HL-60/S4 treated with retinoic acid at 250 ng/mL for 4 days and 3 days (cell line): ENCODE results near the gene CD27.
"Not testable (repeated sequence)": the region's sequence is repeated elsewhere in the genome, so short reads cannot be mapped to it uniquely, and the experiment has no call there.

Experiments
- in situ Hi-C: fragments of 300-500 bp; cut with MboI; formaldehyde crosslinking; loops from 2 replicates; pipeline ENCODE4 v1.7.0; 2022; ENCODE audit warnings: low sequenced_read_pairs

Gene CD27

DNA sequence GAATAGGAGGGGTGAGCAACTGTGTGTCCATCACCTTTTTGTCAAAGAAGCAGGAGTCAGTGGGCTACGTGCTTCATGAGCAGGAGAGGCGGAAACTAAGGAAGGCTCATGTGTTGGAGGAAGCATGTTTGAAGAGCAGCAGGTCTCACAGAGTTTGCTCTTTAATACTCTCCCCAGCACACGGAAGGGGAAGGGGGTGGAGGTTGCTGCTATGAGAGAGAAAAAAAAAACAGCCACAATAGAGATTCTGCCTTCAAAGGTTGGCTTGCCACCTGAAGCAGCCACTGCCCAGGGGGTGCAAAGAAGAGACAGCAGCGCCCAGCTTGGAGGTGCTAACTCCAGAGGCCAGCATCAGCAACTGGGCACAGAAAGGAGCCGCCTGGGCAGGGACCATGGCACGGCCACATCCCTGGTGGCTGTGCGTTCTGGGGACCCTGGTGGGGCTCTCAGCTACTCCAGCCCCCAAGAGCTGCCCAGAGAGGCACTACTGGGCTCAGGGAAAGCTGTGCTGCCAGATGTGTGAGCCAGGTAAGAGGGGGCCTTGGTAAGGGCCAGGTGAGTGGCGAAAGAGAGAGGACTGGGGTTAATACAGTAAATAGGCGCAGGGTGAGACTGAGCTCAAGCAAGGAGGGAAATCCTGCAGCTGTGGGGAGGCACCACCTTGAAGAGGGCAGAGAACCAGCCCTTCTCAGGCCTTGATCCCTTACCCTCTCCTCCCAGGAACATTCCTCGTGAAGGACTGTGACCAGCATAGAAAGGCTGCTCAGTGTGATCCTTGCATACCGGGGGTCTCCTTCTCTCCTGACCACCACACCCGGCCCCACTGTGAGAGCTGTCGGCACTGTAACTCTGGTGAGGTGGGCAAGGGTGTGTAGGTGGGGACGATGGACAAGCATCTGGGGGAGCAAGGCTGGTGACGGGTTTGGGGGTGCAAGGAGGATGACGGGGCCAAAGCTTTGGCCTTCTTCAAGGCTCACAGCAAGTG, at the start of gene CD27:
Gene CD27 (plus strand): TSS at position 252 of the 985 bp plus-strand sequence. CDS start 141 bp downstream, at position 393.
- in situ Hi-C loops = no loop called here

GRCh38 chr12:6396031-6396430, 48.7 kb upstream of the CD27 start:
- in situ Hi-C loops = no loop called here

DNA sequence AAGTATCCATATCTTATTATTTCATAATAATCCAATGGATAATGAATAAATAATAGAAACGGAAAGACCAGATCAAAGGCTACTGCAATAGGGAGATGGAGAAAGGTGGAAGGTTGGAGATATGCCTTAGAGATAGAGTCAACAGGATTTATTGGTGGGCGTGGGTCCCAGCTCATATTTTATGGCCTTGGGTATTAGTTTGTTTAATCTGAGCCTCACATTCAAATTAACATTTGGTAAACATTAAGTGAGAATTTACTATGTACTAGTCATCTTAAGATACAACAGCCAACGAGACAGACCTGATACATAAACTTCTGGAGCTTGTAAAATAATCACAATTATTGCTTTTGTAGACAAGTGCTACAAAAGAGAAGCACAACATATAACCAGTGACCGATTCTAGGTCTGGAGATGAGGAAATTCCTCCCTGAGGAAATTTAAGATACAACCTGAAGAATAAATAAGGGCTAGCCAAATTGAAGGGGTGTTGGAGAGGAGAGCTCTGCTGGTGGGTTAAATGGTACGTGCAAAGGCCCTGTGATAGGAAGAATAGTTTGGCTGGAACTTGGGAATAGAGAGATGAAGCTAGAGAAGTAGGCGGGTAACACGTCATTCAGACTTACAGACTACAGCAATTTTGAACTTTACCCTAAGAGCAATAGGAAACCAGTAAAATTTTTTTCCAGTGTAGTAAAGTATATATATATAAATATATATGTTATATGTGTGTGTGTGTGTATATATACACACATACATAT, 44.7 kb upstream of the CD27 start:
- in situ Hi-C loops = no loop called here

DNA sequence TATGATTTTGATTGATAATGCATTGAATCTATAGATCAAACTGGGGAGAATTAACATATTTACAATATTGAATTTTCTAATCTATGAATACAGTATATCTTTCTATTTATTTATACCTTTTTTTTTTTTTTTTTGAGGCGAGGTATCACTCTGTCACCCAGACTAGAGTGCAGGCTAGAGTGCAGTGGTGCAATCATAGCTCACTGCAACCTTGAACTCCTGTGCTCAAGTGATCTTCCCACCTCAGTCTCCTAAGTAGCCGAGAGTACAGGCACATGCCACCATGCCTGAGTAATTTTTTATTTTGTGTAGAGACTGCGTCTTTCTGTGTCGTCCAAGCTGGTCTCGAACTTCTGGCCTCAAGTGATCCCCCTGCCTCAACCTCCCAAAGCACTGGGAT, 40.4 kb upstream of the CD27 start:
- in situ Hi-C loops = no loop called here

DNA sequence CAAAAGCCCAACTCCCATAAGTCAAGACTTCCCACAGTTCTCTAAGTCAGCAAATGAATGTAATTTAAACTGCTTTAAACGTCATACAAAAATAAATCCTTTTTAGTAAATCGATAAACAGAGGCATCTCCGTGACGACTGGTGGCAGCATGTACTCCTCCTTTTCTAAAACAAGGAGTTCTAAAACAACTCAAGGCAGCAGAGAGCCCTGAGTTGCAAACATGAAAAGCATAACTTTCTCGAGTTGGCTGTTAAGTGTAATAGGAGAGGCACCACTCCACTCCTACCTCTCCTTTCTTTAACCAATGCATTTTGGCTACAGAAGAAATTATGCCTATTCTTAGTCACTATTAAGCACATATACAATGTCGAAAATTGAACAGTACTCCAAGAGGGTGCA, 38.8 kb upstream of the CD27 start:
- in situ Hi-C loops = no loop called here

DNA sequence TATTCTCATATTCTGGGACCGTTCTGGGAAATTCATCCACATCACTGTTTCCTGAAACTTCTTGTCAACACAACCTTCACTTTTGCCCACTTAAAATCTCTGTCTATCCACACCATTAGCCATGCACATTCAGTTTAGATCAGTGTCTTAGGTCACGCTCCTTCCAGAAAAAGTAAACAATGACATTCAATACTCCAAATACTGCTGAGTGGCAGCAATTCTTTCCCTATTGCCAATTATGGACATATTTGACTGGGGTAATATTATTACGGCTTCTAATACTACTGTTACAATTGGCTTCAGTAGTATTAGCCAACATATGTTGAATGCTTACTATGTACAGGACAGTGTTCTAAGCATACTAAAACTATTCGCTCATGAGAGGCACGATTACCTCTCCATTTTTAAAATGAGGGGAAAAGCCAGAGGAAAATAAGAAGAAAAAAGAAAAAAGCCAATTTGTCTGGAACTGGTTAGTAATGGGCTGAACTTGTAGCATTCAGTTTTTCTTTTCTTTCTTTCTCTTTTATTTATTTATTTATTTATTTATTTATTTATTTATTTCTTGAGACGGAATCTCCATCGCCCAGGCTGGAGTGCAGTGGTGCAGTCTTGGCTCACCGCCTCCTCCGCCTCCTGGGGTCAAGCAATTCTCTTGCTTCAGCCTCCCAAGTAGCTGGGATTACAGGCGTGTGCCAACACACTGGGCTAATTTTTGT, 37.4 kb upstream of the CD27 start:
- in situ Hi-C loops = no loop called here

DNA sequence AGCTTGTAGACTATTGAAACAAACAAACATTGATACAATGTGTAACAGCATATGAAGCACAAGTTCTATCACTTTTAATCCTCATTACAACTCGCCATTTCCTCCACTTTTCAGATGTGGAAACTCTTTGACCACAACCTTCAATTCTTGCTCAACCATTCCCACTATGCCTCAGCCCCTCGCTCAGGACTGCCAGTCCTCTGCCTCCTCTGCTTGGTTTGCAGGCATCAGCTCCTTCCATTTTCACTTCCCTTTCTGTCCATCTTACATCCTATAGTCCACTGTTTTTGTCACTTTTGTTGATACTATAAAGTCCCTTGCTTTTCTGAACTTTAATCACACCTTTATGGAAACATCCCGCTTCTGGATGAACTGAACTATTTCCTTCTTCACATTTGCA, 28.2 kb upstream of the CD27 start:
- in situ Hi-C loops = no loop called here

- in situ Hi-C loops = no loop called here
Measured at GRCh38 chr12:6418796-6419195, 26.0 kb upstream of the CD27 start.

- in situ Hi-C loops = no loop called here
Measured at GRCh38 chr12:6420364-6420763, 24.4 kb upstream of the CD27 start.

DNA sequence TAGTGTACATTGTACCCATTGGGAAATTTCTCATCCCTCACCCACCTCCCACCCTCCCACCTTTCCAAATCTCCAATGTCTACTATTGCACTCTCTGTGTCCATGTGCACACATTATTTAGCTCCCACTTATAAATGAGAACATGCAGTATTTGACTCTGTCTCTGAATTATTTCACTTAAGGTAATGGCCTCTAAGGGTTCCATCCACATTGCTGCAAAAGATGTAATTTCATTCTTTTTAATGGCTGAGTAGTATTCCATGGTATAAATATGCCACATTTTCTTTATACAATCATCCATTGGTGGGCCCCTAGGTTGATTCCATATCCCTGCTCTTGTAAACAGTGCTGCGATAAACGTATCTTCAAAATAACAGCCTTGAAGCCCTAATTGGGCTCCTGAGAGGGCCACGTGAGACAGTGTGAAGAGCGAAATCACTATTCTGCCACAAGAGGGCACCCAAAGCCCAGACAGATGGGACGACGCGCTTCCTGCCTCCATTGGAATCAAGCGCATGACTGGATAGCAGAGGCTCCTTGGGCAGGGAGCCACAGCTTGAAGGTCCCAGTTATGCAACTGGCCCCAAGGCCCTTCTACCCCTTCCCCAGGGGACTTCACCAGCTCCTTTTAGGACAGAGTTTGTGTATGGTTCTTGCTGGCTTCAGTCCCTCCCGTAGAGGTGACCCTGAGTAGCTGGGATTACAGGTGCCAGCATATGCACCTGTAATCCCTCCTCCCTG, 21.3 kb upstream of the CD27 start:
- in situ Hi-C loops = no loop called here

GRCh38 chr12:6424008-6424347, 20.8 kb upstream of the CD27 start:
- in situ Hi-C loops = no loop called here

- in situ Hi-C loops = no loop called here
Measured at GRCh38 chr12:6424866-6425265, 19.9 kb upstream of the CD27 start.

DNA sequence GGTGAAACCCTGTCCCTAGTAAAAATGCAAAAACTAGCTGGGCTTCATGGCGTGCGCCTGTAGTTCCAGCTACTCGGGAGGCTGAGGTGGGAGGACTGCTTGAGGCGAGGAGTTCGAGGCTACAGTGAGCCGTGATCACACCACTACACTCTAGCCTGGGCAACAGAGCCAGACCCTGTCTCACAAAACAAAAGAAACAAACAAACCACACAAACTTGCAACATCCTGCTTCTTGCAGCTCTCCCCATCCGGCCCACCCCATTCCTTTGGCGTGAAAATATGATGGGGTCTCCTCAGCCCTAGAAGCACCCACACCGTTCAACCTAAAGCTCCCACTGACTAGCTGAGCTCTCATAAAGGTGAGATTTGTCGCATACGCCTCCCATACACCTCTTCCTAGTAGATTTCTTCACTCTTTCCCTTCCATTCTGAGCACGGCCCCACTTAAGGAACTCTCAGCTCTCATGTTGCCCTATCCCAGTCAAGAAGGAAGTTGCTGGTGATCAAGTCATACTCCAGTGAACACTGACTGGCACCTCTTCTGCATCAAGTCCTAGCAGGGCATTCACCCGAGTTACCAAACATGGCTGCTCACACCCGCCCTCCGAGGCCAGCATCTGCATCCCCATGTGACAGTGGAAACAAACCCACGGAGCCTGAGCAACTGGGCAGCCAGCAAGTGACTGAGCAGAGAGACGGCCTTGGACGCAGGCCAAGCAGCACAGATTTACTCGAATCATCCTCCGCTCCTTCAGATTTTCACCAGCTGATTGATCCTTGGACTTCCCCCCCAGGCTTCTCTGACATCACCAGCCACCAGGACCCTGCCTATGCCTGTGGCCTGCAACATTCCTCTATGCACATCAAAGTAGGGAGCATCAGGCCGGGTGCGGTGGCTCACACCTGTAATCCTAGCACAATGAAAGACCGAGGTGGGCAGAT, 18.9 kb upstream of the CD27 start:
- in situ Hi-C loops = no loop called here

GRCh38 chr12:6426882-6427671, 17.7 kb upstream of the CD27 start:
- in situ Hi-C loops = no loop called here

DNA sequence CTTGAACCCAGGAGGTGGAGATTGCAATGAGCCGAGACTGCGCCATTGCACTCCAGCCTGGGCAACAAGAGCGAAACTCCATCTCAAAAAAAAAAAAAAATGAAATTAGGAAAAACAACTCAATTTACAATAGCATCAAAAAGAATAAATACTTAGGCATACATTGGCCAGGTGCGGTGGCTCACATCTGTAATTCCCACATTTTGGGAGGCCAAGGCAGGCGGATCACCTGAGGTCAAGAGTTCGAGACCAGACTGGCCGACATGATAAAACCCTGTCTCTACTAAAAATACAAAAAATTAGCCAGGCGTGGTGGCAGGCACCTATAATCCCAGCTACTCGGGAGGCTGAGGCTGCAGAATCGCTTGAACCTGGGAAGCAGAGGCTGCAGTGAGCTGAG, 17.0 kb upstream of the CD27 start:
- in situ Hi-C loops = not testable (repeated sequence)

DNA sequence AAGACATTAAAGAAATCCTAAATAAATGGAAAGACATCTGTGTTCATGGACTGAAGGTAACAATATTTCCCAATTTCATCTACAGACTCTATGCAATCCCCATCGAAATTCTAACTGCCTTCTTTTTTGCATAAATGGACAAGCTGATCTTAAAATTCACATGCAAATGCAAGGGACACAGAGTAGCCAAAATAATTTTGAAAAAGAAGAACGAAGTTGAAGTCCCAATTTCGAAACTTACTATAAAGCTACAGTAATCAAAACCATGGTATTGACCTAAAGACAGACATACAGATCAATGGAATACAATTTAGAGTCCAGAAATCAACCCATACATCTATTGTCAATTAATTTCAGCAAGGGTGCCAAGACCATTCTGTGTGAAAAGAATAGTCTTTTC, 16.4 kb upstream of the CD27 start:
- in situ Hi-C loops = no loop called here

GRCh38 chr12:6430124-6430989, 14.4 kb upstream of the CD27 start:
- in situ Hi-C loops = no loop called here

DNA sequence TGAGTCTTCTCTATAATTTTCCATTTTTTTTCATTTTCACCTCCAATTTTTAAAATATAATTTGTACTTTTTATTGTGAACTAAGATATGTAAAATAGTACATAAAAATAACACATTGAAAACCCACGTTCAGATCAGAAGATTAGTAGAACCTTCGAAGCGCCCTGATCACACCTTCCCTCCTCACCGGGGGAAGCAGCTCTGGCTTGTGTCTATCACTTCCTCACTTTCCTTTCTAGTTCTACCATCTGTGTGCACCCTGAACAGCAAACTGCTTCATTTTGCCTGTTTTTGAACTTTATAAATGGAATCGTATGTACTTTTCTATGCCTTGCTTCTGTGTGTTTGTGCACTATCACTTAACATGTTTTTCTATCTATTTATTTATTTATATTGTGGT, 11.8 kb upstream of the CD27 start:
- in situ Hi-C loops = no loop called here
